SK-N-SH treated with all-trans-retinoic acid at 6 μM for 48 hours (cell line): Measurements from ENCODE around the gene NASP.

Experiments used
- CSRNP3 ChIP-seq: fragments of 250-450 bp; sonication (Bioruptor Pico); IDR thresholded peaks from 2 replicates; pipeline ENCODE4 v1.5.1; 2021; ENCODE audit warnings: mild to moderate bottlenecking, moderate library complexity
- OSR1 ChIP-seq: fragments of 250-450 bp; sonication (Bioruptor Pico); IDR thresholded peaks from 2 replicates; pipeline ENCODE4 v1.8.0; 2022; ENCODE audit warnings: moderate library complexity, mild to moderate bottlenecking, inconsistent platforms
- PATZ1 ChIP-seq: fragments of 250-450 bp; sonication (Bioruptor Pico); IDR thresholded peaks from 2 replicates; pipeline ENCODE4 v1.8.0; 2020; ENCODE audit warnings: mild to moderate bottlenecking, moderate library complexity, borderline replicate concordance
- SNAI2 ChIP-seq: fragments of 250-450 bp; sonication (Bioruptor Pico); IDR thresholded peaks from 2 replicates; pipeline ENCODE4 v1.5.0; 2020; ENCODE audit warnings: mild to moderate bottlenecking, moderate library complexity
- ZFP30 ChIP-seq: fragments of 450-650 bp; formaldehyde crosslinking; IDR thresholded peaks from 2 replicates; pipeline ENCODE4 v1.5.0; 2022; ENCODE audit warnings: mild to moderate bottlenecking, moderate library complexity

GRCh38 chr1:45574105-45574626 lies 9.7 kb upstream of the NASP start:
- TF ChIP-seq CSRNP3 (no peak), PATZ1 (CRISPR knock-in tag) (no peak), ZFP30 (CRISPR knock-in tag) (no peak), SNAI2 (no peak), OSR1 (CRISPR knock-in tag) (no peak)
